ENCODE results near the gene PDK2.

PDK2 gene

GRCh38 chr17:50100480-50100883 lies 5.3 kb downstream of the PDK2 start:
- no peak for DNase-seq (ENCODE audit: low read depth, low spot score)

DNA sequence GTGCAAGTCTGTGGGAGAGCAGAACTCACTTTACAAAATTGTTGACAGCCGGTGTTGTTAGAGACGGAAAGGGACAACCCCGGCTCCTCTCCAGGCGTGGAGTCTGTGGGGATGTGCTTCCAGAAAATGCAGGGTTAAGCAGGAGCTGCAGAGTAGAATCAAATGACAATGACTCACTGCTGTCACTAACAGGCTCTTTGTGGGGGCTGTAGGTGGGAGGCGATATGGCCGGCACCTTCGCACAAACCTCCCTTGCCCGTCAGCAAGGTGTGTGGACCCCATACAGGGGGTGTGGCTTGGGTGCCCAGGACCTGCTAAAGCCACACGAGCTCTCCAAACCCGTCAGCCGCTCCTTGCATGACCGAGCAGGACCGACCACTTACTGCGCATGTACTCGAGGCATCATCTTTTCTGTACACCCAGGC lies 5.8 kb downstream of the PDK2 start:
- DNase-seq (ENCODE audit: low read depth, low spot score), result no peak

DNA sequence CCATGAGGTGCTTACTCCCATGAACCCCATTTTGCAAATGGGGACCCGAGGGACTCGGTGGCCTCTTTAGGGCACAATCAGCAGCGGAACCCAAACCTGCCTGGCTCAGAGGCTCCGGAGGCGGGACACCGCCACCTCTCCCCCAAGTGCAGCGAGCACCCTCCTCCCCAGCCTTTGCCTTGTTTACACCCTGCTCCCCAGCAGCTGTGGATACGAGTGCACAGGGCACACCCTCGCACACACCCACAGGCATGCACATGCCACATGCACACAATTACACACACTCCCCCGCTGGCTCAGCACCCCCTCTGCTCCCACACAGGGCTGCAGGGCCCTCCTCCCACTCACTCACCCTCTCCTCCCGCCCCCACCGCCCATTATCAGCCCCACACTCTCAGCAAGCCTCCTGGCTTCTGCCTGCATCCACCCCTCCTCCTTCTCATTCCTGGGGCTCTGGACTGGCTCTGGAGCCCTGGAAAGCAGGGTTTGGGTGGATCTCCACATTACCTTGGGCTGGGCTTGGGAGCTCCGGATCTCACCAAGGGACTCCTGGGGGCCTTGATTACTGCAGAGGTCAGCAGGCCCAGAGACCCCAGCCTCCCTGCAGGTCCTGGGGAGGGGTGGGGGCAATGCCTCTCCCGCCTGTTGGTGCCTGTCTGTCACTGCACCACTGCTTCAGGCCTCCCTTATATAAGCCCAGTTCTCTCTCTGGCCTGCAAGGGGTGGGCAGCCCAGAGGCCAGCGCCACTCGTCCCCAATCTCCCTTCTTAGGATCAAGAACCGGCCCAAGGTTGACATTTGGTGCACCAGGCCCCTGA lies 6.4 kb downstream of the PDK2 start:
- DNase-seq (ENCODE audit: low read depth, low spot score), result no peak

DNA sequence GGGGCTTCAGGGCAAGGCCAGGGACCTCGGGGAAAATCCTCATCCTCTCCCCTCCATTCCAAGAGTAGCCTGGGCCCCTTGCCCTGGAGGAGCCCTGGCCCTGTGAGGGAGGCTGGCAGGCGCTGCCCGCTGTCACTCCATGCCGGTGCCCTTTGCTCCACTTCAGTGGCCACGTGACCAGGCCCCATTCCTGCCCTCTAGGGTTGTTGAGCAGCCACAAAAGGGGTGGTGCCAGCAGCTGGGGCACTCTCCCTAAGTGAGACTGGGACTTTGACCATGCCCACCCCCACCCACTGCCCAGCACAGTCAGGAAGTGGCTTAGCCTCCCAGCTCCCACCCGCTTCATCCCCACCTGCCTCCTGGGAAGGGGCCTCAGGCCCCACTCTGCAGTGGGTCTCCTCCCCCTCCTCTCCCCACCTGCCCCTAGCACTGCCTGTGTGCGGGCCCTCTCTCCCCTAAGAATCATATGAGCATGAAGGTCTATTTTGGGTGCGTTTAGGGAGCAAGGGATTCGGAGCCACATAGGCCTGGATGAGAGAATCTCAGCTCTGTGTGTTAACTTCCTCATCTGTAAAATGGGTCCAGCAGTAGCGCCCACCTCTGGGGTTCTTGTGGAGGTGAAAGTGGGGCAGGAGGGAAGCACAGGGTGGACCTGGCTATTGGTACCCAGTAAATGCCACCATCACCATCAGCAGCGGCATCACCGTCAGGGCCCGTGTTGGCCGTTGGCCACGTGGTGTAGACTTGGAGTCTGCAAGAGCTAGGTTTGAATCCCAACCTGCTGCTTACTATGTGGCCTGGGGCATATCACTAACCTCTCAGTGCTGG lies 7.2 kb downstream of the PDK2 start:
- DNase-seq (ENCODE audit: low read depth, low spot score), result no peak

- no peak for DNase-seq (ENCODE audit: low read depth, low spot score)
Measured at GRCh38 chr17:50103252-50103651, 8.1 kb downstream of the PDK2 start.

DNA sequence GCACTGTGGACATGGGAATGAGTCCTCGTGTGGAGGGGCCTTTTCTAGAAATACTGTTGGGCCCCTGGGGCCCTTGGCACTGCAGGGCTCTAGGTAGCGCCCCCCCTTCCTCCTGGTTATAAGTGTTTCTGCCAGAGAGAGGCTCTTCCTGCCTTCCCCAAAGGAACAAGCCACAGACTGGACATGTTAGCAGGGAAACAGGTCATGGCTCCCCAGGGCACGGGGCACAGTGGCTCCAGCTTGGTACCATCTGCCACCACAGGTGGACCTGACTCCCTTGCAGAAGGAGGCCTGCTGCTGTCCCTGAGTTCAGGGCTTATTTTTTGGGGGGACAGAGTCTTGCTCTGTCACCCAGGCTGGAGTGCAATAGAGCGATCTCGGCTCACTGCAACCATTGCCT lies 8.8 kb downstream of the PDK2 start:
- no peak for DNase-seq (ENCODE audit: low read depth, low spot score)

- DNase-seq (ENCODE audit: low read depth, low spot score), result no peak
Measured at GRCh38 chr17:50105811-50106210, 10.7 kb downstream of the PDK2 start.

DNA sequence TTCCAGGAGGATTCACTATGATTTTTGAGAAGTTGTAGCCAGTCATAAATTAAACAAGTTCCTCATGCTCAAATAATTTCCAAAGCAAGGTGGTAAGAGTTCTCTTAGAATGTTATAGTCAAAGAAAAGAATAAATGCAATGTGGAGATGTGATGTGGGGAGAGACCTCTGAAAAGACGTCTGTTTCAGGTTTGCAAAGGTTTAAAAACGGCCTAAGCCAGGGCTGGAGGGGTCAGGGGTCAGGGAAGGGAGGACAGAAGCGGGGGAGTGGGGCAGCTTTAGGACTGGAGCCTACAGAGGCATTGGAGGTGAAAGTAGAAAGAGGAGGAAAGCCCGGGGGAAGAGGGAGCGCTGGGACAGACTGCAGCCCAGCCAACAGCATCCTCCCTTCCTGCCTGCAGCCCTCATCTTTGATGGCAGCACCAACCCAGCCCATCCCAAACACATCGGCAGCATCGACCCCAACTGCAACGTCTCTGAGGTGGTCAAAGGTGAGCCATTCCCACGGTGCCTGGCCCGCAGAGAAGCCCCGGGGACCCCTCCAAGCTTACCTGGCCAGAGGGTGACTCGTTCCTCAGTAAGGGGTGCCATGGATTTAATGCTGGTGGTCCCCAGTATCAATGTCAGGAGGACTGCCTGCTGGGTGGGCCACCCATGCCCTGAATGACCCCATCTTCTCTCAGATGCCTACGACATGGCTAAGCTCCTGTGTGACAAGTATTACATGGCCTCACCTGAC lies 11.4 kb downstream of the PDK2 start:
- DNase-seq (ENCODE audit: low read depth, low spot score), result no peak

GRCh38 chr17:50107790-50108414 lies 12.8 kb downstream of the PDK2 start:
- no peak for DNase-seq (ENCODE audit: low read depth, low spot score)

DNA sequence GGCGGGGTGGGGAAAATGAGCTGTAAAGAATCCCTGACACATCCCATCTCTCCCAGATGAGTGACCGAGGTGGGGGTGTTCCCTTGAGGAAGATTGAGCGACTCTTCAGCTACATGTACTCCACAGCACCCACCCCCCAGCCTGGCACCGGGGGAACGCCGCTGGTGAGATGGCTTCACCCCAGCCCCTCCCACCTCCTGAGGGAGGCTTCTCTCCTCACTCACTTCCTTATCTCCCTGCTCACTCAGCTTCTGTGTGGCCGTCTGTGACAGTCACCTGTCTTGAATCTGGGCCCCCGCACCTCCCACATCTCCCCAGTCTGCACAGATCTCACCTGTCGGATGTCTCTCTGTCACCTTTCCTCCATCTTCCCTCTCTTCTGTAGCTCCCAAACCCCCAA lies 13.4 kb downstream of the PDK2 start:
- DNase-seq (ENCODE audit: low read depth, low spot score), result no peak

- no peak for DNase-seq (ENCODE audit: low read depth, low spot score)
Measured at GRCh38 chr17:50109207-50109606, 14.1 kb downstream of the PDK2 start.

GRCh38 chr17:50109785-50110184 lies 14.6 kb downstream of the PDK2 start:
- DNase-seq (ENCODE audit: low read depth, low spot score), result no peak

GRCh38 chr17:50110591-50111349 lies 15.6 kb downstream of the PDK2 start:
- no peak for DNase-seq (ENCODE audit: low read depth, low spot score)

DNA sequence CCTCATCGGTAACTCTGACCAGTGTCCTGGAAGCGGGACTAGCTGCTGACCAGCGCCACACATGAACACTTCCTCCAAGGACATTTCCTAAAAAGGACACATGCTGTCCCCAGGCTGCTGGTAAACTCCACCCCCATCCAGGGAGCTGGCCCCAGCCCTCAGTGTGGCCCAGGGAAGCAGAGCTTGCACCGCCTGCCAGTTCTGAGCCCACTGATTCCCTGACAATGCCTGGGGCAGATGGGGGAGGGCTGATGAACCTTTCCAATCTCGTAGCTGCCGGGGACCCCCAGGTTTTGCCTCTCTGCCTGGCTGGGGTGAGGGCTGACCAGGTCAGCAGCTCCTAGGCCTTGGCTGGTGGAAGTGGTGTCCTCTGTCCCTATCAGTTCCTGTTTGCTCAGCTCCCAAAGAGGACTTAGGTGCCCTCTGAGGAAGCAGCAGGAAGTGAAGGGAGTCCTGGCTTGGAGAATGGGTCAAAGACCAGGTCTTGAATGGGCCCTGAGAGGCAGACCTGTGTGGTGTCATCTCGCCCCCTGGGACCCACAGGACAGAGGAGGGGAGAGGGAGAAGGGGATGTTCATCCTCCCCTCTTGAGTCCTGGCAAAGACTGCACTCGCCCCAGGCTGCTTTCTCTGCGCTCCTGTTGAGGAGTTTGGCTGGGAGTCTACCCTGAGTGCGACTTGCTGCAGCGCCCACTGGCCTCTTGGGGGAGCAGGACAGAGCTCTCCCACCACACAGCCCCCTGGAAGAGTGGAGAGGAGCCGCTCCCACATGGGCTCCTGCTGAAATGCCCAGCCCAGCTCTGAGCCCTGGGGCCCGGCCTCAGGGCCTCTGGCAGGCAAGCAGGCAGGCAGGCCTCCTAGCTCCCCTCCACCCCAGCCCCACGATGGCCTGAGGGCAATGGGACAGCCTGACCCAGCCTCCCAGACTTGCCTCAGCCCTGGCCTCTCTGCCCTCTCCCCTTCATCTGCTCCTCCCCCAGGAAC lies 16.8 kb downstream of the PDK2 start:
- DNase-seq (ENCODE audit: low read depth, low spot score), result no peak

DNA sequence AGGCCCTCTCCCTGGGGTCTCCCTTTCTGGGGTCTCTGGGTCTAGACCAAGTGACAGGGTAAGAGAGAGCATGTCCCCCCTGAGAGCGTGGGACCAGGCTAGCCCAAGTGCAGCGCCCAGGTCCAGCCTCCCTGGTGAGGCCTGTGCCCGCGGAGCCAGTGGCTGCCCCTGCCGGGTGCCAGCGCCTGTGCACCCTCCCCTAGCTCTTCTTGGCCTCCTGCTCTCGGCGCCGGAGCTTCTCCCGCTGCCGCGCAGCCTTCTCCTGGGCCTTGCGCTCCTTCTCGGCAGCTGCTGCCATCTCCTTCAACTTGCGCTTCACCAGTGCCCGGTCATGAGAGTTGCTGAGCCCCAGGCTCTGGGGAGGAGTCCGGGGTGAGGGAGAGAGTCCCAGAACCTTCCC lies 17.5 kb downstream of the PDK2 start:
- no peak for DNase-seq (ENCODE audit: low read depth, low spot score)

DNA sequence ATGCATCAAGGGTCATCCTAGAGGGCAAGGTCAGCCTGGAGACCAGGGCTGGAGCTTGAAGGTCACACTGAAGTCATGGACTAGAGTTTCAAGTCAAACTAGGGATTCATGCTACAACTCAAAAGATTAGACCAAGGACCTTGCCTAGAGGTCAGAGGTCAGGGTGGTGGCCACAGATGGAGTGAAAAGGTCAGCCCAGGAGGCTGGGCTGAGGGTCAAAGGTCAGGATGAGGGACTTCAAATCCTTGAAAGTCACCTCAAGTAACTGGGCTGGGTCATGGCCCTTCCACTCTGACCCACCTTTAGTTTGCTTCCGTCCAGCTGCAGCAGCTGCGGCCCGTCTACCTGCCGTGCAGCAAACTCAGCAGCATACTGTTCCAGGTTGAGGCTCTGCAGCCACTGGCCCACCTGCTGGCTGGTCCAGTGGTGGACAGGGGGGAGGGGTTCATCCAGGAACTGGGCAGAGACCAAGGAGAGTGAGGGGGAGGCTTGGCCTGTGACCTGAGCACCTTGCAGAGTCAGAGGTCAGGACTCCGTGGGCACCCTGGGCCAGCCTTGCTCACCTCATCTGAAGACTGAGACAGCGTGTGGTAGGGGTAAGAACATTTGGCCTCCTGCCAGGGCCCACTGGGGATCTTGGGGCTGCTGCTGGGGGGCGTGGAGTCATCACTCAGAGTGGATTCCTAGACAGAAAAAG lies 18.6 kb downstream of the PDK2 start:
- DNase-seq (ENCODE audit: low read depth, low spot score), result no peak

- no peak for DNase-seq (ENCODE audit: low read depth, low spot score)
Measured at GRCh38 chr17:50114401-50114800, 19.2 kb downstream of the PDK2 start.

DNA sequence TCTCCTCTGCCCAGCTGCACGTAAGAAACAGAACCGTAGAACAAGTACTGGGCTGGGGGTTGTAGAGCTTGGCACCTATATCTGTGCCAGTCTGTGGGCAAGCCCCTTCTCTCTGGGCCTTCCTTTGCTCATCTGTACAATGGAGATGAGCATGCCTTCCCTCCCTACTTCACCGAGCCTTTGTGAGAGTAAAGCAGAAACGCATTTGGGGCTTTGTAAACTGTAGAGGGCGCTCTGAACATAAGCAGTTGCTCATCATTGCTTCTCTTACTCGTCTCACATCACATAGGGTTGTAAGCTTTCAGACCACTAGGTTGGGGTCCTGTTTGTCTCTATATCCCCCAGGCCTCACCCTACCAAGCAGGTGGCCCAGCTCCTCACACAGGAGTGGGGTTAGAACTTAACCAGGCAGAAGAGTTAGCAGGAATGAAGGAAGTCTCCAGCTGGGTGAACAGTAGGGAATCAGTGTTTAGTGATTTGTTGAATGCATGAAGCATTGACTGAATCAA lies 19.8 kb downstream of the PDK2 start:
- no peak for DNase-seq (ENCODE audit: low read depth, low spot score)

DNA sequence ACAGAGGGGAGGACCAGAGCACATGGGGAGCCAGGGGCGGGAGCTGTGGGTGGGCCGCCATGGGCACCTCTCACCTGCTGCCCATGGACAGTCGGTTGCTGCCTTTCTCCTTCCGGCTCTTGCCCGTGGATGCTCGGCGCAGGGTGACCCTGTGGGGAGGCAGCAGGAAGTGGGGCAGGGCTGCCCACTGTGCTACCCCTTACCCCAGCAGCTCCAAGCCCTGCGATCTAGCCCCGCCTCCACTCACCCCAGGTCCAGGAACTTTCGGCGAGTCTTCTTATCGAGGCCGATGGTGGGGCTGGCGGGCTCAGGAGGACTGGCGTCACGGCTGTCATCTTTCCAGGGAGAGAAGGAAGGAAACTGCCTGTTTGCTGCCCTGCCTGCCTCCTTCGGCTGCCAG lies 20.6 kb downstream of the PDK2 start:
- no peak for DNase-seq (ENCODE audit: low read depth, low spot score)
